ENCODE data around the gene LRRC25.
"Not testable (repeated sequence)": the region's sequence is repeated elsewhere in the genome, so short reads cannot be mapped to it uniquely, and the experiment has no call there.

The LRRC25 gene

DNA sequence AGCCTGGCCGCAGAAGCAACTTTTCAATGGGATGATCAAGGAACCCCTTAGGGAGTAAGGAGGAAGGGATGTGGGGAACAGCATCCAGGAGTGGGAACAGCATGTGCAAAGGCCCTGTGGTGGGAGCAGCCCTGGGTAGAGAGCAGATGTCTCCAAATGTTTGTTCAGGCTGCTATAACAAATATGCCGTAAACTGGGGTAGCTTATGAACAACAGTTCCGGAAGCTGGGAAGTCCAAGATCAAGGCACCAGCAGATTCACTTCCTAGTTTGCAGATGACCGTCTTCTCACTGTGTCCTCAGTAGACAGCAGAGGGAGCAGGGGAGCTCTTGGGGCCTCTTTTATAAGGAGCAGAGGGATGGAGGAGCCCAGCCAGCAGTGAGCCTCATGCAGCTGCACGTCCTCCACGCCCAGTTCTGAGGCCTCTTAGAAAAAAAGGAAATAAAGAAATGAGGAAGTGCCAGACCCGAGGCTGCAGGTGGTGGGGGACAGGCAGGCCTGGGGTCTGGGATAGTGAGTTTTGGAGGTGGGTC, 4.2 kb upstream of the LRRC25 start:
- DNase-seq, result peak; percentile 40

DNA sequence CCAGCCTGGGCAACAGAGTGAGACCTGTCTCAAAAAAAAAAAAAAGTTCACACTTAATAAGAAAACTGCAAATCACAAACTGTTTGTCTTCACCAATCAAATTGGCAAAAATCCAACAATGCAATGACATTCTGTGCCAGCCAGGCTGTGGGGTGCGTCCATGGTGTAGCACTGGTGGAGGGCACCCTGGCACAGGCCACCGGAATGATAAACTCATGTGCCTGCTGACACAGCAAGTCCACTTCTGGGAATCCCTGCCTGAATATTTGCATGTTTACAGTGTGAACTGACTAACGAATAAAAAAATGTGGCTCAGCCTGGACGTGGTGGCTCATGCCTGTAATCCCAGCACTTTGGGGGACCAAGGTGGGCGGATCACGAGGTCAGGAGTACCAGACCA, 1.6 kb upstream of the LRRC25 start:
- no peak for DNase-seq

DNA sequence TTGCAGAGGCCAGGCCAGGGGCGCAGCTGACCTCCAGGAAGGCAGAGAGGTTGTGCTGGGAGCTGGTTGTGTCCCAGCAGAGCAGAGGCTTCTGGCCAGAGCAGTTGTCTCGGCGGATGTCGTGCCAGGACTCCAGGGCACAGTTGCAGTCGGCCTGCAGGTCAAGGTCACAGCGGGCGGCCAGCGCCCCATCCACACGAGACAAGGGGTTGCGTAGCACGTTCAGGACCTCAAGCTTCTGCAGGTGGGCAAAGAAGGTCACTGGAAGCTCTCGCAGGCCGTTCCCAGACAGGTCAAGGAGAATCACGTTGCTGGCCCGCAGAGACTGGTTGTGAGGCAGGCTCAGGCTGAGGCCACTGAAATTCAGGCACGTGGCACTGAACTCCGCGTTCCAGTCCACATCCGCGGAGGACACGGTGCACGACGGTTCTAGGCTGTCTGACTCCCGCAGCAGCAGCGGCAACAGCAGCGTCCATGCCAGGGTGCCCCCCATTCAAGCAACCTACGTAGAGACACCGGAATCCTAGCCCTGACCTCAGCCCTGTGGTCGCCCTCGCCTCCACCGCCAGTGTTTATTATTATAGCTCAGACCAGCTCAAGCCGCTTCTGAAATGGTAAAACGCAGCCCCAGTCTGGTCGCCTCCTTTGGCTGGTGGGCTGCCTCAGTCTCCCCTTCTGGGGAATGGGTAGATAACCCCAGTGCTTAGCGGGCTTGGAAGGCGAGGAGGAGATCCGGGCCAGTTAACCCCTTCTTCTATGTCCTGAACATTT, 766 bp downstream of the LRRC25 start:
- no peak for DNase-seq

DNA sequence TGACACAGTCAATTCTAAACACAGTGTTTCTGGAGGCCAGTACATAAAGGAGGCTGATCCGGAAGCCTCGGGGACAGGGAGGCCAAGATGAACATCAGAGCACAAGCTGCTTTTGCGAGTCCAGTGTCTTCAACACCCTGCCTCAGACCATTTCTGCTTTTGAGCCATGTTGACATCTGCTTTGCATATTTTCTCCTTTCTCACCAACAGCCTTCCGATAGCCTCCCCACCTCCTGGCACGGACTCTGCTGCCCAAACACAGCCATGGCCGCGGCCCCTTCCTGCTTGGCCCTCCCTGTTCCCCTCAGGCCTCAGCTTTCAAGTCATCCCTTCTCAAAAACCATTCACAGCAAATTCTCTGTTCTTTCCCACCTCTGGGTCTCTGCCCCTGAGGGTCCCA, 3.6 kb downstream of the LRRC25 start:
- no peak for DNase-seq

- no peak for DNase-seq
Measured at GRCh38 chr19:18392926-18393325, 4.5 kb downstream of the LRRC25 start.

DNA sequence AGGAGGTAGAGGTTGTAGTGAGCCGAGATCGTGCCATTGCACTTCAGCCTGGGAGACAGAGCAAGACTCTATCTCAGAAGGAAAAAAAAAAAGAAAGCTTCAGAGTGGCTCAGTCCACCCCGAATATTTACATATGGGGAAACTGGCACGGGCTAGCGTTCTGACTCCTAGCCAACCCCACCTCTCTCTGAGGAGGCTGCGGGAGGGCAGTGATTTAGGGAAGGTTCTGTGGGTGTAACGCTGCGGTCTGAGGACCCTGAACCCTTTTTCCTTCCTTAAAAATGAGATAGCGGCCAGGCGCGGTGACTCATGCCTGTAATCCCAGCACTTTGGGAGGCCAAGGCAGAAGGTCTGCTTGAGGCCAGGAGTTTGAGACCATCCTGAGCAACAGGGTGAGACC, 5.0 kb downstream of the LRRC25 start:
- no peak for DNase-seq

GRCh38 chr19:18391509-18392075, 5.8 kb downstream of the LRRC25 start:
- no peak for DNase-seq

DNA sequence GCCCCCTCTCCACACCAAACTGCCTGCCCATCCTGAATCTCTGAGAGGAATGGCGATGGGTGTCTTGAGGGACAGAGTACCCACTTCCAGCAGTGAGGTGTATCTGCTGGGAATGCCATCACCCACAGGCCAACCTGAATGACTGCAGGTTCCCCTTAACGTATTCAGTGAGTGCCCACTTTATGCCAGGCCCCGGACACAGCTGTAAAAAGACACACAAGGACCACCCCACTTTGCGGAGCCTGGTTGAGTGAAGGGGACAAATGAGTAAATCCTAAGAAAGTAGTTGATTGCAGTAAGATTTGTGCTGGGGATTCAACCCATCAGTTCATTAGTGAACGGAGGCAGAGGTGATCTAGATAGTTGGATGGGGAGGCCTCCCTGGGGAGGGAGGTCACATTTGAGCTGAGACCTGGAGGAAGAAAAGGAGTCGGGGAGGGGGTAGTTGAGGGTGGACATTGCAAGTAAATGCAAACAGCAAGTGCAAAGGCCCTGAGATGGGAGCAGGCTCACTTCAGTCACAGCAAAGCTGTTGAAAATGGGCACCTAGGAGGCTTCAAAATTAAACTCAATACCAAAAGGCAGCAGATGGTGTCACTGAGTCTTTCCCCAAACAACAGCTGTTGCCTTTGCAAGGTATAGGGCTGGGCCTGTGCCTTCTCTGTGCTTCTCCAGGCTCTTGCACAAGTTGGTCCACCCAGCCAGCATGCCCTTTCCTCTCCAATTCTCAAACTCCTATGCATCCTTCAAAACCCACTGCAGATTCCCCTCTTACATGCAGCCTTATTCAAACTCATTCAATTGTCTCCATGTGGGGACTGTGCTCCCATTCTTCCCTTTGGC, 7.1 kb downstream of the LRRC25 start:
- DNase-seq, result no peak

DNA sequence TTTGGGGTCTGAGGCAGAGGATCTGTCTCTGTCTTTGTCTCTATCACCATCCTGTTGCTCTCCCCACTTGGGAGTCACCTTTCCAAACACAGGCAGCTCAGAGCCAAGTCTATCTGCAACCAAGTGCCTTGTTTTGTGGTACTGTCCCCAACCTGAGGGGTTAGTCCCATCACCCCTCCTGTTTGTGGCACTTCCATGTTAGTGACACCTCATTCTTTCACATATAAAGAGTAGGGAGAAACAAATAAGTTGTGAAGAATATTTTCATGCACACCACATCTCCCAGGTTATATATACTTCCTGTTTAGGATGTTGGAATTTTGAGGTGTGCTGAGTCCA, 7.7 kb downstream of the LRRC25 start:
- no peak for DNase-seq

GRCh38 chr19:18388960-18389725, 8.3 kb downstream of the LRRC25 start:
- no peak for DNase-seq

DNA sequence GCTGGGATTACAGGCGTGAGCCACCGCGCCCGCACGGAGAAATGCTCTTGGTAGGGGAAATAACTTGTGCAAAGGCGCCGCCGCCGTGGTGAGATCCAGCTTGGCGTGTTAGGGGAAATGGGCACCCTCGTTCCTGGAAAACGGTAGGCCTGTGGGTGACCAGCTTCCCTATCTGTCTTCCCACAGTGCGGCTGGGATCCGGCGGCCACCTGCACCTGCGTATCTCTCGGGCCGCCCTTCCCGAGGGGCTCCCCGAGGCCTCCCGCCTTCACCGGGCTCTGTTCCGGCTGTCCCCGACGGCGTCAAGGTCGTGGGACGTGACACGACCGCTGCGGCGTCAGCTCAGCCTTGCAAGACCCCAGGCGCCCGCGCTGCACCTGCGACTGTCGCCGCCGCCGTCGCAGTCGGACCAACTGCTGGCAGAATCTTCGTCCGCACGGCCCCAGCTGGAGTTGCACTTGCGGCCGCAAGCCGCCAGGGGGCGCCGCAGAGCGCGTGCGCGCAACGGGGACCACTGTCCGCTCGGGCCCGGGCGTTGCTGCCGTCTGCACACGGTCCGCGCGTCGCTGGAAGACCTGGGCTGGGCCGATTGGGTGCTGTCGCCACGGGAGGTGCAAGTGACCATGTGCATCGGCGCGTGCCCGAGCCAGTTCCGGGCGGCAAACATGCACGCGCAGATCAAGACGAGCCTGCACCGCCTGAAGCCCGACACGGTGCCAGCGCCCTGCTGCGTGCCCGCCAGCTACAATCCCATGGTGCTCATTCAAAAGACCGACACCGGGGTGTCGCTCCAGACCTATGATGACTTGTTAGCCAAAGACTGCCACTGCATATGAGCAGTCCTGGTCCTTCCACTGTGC, 9.1 kb downstream of the LRRC25 start:
- peak; percentile 35 for DNase-seq

DNA sequence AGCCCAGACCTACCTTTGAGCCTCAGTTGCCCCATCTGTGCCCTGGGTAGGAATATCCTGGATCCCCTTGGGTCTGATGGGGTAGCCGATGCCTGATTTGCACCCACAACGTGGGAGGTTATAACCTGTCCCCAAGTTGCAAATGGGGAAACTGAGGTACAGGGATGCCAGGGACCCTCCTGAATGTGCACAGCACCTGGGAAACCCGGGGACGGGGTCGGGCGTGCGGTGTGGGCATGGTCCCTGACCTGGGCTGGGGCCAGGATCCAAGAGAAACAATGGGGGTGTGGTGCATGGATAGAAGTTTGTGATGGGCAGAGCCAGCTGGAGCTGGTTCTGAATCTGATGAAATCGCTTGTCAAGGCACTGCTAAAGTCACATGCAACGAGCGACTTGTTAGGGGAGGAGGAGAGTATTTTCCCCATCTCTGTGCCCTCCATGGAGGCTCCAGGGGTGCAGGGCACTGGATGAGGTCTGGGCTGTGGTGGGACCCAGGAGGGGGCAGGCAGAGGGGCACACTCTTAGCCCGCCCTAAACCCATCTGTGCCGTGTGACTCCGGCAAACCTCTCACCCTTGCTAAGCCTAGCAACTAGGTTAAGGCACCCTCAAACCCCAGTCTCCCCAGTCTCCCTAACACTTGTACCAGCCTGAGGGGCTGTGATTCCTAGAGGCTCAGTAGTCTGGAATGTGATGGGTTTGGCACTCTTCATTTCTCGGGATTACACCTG, 10.7 kb downstream of the LRRC25 start:
- no peak for DNase-seq

DNA sequence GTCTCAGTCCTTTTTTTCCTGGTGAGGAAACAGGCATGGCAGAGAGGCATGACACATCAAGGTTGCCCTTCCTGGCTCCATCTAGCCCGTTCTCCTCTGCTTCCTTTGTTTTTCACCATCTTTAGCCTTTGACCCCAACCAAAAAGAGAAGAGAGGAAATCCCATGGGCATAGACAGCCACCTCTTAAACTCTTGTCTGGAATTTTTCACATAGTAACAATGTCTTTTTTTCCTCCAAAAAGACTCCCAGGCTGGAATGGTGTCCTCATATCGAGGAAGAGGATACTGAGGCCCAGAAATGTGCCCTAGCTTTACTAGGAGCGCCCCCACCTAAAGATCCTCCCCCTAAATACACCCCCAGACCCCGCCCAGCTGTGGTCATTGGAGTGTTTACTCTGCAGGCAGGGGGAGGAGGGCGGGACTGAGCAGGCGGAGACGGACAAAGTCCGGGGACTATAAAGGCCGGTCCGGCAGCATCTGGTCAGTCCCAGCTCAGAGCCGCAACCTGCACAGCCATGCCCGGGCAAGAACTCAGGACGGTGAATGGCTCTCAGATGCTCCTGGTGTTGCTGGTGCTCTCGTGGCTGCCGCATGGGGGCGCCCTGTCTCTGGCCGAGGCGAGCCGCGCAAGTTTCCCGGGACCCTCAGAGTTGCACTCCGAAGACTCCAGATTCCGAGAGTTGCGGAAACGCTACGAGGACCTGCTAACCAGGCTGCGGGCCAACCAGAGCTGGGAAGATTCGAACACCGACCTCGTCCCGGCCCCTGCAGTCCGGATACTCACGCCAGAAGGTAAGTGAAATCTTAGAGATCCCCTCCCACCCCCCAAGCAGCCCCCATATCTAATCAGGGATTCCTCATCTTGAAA, 11.5 kb downstream of the LRRC25 start, which contains the start of gene GDF15:
Gene GDF15 (plus strand): TSS at position 484 of the 868 bp plus-strand sequence. CDS start 32 bp downstream, at position 516.
- DNase-seq, result peak; percentile 59

DNA sequence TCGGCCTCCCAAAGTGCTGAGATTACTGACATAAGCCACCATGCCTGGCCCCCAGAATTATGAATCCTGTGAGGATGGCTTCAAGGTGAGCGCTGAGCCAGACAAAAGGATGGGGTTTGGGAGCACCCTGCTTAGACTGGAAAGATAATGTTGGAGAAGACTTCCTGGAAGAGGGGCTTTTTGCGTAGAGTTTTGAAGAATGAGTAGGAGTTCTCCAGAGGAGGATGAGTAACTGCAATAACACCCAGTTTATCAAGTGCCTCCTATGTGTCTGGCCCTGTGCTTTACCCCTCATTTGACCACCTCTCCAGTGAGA, 12.1 kb downstream of the LRRC25 start:
- DNase-seq, result no peak

DNA sequence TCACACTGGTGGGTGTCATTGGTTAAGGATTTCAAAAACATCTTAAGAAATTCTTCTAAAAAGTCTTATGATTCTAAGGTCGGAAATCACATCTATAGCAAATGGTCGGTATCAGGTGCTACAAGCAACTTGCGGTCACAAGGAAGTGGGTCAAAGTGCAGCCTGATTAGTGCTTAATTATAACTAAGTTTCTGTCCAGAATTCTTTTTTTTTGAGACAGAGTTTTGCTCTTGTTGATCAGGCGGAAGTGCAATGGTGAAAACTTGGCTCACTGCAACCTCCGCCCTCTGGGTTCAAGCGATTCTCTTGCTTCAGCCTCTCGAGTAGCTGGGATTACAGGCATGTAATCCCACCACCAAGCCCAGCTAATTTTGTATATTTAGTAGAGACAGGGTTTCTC, 12.6 kb downstream of the LRRC25 start:
- DNase-seq, result no peak

DNA sequence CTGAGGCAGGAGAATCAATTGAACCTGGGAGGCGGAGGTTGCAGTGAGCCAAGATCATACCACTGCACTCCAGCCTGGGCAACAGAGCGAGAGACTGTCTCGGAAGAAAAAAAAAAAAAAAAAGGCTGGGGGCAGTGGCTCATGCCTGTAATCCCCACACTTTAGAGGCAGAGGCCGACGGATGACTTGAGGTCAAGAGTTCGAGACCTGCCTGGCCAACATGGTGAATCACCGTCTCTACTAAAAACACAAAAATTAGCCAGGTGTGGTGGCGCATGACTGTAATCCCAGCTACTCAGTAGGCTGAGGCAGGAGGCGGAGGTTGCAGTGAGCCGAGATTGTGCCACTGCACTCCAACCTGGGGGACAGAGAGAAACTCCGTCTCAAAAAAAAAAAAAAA, 13.8 kb downstream of the LRRC25 start:
- DNase-seq, result not testable (repeated sequence)

DNA sequence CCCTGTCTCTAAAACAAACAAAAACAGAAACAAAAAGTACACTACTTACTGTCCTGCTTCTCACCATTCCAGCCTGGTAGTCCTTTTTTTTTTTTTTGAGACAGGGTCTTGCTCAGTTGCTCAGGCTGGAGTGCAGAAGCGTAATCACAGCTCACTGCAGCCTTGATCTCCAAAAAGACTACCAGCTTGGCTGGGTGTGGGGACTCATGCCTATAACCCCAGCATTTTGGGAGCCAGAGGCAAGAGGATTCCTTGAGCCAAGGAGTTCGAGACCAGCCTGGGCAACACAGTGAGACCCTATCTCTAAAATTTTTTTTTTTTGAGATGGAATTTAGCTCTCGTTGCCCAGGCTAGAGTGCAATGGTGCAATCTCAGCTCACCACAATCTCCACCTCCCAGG, 16.6 kb downstream of the LRRC25 start:
- DNase-seq, result no peak

DNA sequence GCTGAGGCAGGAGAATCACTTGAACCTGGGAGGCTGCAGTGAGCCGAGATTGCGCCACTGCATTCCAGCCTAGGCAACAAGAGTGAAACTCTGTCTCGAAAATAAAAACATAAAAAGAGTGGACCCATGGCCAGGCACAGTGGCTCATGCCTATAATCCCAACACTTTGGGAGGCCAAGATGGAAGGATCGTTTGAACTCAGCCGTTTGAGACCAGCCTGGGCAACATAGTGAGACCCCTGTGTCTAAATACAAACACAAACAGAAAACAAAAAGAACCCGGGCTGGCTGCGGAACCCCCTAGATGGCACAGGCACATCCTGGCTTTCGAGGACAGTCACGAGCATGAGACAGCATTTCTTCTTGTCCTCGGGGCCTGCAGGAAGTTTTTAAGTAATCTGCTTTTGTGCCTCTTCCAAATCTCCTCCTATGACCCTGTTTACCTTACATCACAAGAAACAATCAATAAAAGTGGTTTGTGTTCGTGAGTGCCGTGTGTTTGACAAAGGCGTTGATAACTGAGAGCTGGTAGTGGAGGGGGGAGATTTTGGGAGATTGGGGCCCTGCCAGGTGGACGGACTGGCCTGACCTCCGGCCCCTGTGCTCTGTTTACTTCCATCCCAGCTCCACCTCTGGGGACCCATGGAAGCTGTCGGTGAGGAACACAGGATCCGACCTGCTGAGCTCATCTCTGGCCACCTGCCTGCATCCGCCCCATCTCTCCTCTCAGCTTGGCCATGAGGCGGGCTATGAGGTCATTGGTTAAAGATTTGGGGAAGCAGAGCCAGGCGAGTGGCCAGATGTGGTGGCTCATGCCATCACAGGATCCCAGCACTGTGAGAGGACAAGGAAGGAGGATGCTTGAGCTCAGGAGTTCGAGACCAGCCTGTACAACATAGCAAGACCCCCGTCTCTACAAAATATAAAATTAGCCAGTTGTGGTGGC, 17.3 kb downstream of the LRRC25 start:
- DNase-seq, result peak; percentile 75

- DNase-seq, result no peak
Measured at GRCh38 chr19:18377026-18377425, 20.4 kb downstream of the LRRC25 start.

Data from kidney glomerular epithelial cell (primary cell).